Measurements from ENCODE around the gene VPREB3. TPM values are rescaled to one million over a fixed set of nuclear protein-coding genes. Genes with fewer than 3 reads are reported as not detected.

Gene VPREB3
- total RNA-seq, 1 experiment from 2014 or later, result 2.4 TPM

DNA sequence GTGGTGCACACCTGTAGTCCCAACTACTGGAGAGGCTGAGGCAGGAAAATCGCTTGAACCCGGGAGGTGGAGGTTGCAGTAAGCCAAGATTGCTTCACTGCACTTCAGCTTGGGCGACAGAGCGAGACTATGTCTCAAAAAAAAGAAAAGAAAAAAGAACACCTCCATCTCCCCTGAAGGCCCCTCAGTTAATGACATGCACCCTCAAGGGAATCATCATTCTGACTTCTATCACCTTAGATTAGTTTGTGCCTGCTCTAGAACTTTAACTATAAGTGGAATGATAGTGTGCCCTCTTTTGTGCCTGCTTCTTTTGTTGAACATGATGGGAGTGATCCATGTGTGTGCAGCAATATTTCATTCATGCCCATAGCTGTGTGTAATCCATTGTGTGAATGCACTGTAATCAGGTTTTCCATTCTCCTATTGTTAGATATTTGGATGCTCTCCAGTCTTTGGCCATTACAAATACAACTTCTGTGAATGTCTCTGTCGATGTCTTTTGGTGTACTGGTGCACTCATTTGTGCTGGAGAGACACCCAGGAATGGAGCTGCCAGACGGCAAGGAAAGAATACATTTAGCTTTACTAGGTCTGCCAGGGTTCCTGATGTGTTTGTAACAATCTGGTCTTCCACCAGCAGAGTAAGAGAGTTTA, 883 bp upstream of the VPREB3 start:
- Histone ChIP-seq H3K9ac (ENCODE audit: low read length) (no peak overlapping the region), H3K36me3 (ENCODE audit: control insufficient read depth in 1 of 2, insufficient read depth in 2 of 2, low read length in 2 of 2) (no peaks in the 10 kb centered on the region), H2AFZ (ENCODE audit: low read depth, low read length, poor library complexity, severe bottlenecking) (no peak overlapping the region), H3K9me2 (ENCODE audit: insufficient read depth) (no peaks in the 10 kb centered on the region), H3K4me1 (ENCODE audit: control insufficient read depth in 1 of 2, insufficient read depth in 2 of 2, low read length in 2 of 2) (peaks cover 3 to 18% of the 10 kb centered on the region in 2 experiments), H3K79me2 (ENCODE audit: insufficient read depth, low read length) (no peaks in the 10 kb centered on the region), H3K4me2 (ENCODE audit: low read length) (no peak overlapping the region), H3K27ac (ENCODE audit: low read depth, low read length) (no peak overlapping the region), H4K20me1 (ENCODE audit: insufficient read depth) (no peaks in the 10 kb centered on the region), H3K27me3 (ENCODE audit: insufficient read depth, low read length) (no peaks in the 10 kb centered on the region), H3K4me3 (replicated peaks in 1 of 2; ENCODE audit: low read depth in 1 of 2, low read length in 2 of 2) (no peak overlapping the region), H3K9me3 (ENCODE audit: control insufficient read depth in 1 of 2, insufficient read depth in 1 of 2, low read depth in 1 of 2, low read length in 2 of 2) (no peaks in the 10 kb centered on the region)
- CTCF ChIA-PET, result interaction anchor here (1.8 kb wide), 1 partner anchor 12 kb away, joined by 8 read pairs; the partner anchor contains the start of gene CHCHD10
- ATAC-seq (no peak), DNase-seq (ENCODE audit: low read depth, low spot score) (no peak)
- no peak for TF ChIP-seq ZFX (IDR thresholded peaks at IDR 0.05)
- TF ChIP-seq, protein P1, sequence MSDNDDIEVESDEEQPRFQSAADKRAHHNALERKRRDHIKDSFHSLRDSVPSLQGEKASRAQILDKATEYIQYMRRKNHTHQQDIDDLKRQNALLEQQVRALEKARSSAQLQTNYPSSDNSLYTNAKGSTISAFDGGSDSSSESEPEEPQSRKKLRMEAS (IDR thresholded peaks at IDR 0.05), result no peak
- TF ChIP-seq, protein P2, sequence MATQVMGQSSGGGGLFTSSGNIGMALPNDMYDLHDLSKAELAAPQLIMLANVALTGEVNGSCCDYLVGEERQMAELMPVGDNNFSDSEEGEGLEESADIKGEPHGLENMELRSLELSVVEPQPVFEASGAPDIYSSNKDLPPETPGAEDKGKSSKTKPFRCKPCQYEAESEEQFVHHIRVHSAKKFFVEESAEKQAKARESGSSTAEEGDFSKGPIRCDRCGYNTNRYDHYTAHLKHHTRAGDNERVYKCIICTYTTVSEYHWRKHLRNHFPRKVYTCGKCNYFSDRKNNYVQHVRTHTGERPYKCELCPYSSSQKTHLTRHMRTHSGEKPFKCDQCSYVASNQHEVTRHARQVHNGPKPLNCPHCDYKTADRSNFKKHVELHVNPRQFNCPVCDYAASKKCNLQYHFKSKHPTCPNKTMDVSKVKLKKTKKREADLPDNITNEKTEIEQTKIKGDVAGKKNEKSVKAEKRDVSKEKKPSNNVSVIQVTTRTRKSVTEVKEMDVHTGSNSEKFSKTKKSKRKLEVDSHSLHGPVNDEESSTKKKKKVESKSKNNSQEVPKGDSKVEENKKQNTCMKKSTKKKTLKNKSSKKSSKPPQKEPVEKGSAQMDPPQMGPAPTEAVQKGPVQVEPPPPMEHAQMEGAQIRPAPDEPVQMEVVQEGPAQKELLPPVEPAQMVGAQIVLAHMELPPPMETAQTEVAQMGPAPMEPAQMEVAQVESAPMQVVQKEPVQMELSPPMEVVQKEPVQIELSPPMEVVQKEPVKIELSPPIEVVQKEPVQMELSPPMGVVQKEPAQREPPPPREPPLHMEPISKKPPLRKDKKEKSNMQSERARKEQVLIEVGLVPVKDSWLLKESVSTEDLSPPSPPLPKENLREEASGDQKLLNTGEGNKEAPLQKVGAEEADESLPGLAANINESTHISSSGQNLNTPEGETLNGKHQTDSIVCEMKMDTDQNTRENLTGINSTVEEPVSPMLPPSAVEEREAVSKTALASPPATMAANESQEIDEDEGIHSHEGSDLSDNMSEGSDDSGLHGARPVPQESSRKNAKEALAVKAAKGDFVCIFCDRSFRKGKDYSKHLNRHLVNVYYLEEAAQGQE (IDR thresholded peaks at IDR 0.05; ENCODE audit: low read depth), result no peak
- TF ChIP-seq EZH2phosphoT487 (IDR thresholded peaks at IDR 0.05; ENCODE audit: borderline replicate concordance), result no peak
- TF ChIP-seq FOSL1 (IDR thresholded peaks at IDR 0.05; ENCODE audit: low read depth), result no peak
- TF ChIP-seq POLR2AphosphoS5 (IDR thresholded peaks at IDR 0.05; ENCODE audit: low read depth, low read length), result no peak
- TF ChIP-seq TCF7L2 (IDR thresholded peaks at IDR 0.05; ENCODE audit: borderline replicate concordance, extremely low read depth, insufficient read depth, insufficient read length), result no peak
- TF ChIP-seq EGR1 (IDR thresholded peaks at IDR 0.05; ENCODE audit: low read depth), result no peak
- TF ChIP-seq SP1 (IDR thresholded peaks at IDR 0.05; ENCODE audit: low read depth), result no peak
- TF ChIP-seq SRF (IDR thresholded peaks at IDR 0.05; ENCODE audit: low read depth), result no peak
- TF ChIP-seq, protein P3, sequence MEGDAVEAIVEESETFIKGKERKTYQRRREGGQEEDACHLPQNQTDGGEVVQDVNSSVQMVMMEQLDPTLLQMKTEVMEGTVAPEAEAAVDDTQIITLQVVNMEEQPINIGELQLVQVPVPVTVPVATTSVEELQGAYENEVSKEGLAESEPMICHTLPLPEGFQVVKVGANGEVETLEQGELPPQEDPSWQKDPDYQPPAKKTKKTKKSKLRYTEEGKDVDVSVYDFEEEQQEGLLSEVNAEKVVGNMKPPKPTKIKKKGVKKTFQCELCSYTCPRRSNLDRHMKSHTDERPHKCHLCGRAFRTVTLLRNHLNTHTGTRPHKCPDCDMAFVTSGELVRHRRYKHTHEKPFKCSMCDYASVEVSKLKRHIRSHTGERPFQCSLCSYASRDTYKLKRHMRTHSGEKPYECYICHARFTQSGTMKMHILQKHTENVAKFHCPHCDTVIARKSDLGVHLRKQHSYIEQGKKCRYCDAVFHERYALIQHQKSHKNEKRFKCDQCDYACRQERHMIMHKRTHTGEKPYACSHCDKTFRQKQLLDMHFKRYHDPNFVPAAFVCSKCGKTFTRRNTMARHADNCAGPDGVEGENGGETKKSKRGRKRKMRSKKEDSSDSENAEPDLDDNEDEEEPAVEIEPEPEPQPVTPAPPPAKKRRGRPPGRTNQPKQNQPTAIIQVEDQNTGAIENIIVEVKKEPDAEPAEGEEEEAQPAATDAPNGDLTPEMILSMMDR (IDR thresholded peaks at IDR 0.05 in 2 of 3, conservative IDR thresholded peaks at IDR 0.05 in 1 of 3; ENCODE audit: borderline replicate concordance in 1 of 3, insufficient read depth in 1 of 3, low read depth in 2 of 3, low read length in 2 of 3), result no peak
- TF ChIP-seq, protein P4, sequence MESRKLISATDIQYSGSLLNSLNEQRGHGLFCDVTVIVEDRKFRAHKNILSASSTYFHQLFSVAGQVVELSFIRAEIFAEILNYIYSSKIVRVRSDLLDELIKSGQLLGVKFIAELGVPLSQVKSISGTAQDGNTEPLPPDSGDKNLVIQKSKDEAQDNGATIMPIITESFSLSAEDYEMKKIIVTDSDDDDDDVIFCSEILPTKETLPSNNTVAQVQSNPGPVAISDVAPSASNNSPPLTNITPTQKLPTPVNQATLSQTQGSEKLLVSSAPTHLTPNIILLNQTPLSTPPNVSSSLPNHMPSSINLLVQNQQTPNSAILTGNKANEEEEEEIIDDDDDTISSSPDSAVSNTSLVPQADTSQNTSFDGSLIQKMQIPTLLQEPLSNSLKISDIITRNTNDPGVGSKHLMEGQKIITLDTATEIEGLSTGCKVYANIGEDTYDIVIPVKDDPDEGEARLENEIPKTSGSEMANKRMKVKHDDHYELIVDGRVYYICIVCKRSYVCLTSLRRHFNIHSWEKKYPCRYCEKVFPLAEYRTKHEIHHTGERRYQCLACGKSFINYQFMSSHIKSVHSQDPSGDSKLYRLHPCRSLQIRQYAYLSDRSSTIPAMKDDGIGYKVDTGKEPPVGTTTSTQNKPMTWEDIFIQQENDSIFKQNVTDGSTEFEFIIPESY (IDR thresholded peaks at IDR 0.05; ENCODE audit: extremely low read depth, insufficient replicate concordance, low read length), result no peak
- TF ChIP-seq JUND (IDR thresholded peaks at IDR 0.05), result no peak
- no peak for TF ChIP-seq ZNF274 (IDR thresholded peaks at IDR 0.05; ENCODE audit: low read depth, low read length)
- TF ChIP-seq ELF1 (IDR thresholded peaks at IDR 0.05; ENCODE audit: borderline replicate concordance, low read depth), result no peak
- no peak for TF ChIP-seq YY1 (IDR thresholded peaks at IDR 0.05; ENCODE audit: extremely low read depth, insufficient replicate concordance, low read depth, low read length)
- TF ChIP-seq, protein P5, sequence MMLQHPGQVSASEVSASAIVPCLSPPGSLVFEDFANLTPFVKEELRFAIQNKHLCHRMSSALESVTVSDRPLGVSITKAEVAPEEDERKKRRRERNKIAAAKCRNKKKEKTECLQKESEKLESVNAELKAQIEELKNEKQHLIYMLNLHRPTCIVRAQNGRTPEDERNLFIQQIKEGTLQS (IDR thresholded peaks at IDR 0.05), result no peak
- POLR2A ChIA-PET, result interaction anchor here (1.3 kb wide), 1 partner anchor 27 kb away, joined by 3 read pairs; no protein-coding TSS in a partner anchor
- BruUV-seq (replicated peaks), result no TSS peak
- RAD21 ChIA-PET (ENCODE audit: low non-redundant PET in 1 of 2, low total read pairs in 2 of 2, uncharacterized antibody in 2 of 2, unreplicated experiment in 2 of 2), result no interaction called here
- intact Hi-C loops (cut with micrococcal nuclease), result no loop called here

All from HCT116 (cell line).